GM12878 (cell line): ENCODE measurements around the gene WDR43. TPM values are rescaled to one million over a fixed set of nuclear protein-coding genes. Genes with fewer than 3 reads are reported as not detected.

Experiments
- ATAC-seq: fragments of 200-7000 bp; cut with Tn5 transposase; 3 replicates; pipeline ENCODE4 v1.9.1; 2020; ENCODE audit warnings: mild to moderate bottlenecking, moderate library complexity
- BruUV-seq: library from RNA; stranded (reverse); fragments of 400-500 nt; replicated peaks from 2 replicates; lab custom pipeline; 2021; lab: Mats Ljungman, UMichigan
- CTCF ChIA-PET: fragments of 300-600 bp; sonication (Branson Sonifier 250); formaldehyde crosslinking; extraction: SDS; loops from one replicate; lab custom pipeline; 2021; ENCODE audit warnings: inconsistent platforms; lab: Yijun Ruan, JAX
- POLR2A ChIA-PET: fragments of 350-600 bp; formaldehyde crosslinking; extraction: SDS; loops from one replicate; lab custom pipeline; 2021; ENCODE audit warnings: inconsistent platforms; lab: Charles Lee
- RAD21 ChIA-PET: fragments of 300-600 bp; sonication (Branson Sonifier 250); formaldehyde crosslinking; loops from one replicate; lab custom pipeline; 2023; ENCODE audit warnings: antibody characterized with exemption; ENCODE audit not compliant: unreplicated experiment; lab: Charles Lee
- SMC1A ChIA-PET: fragments of 300-600 bp; sonication (Branson Sonifier 250); formaldehyde crosslinking; loops from one replicate; lab custom pipeline; 2023; ENCODE audit not compliant: unreplicated experiment, uncharacterized antibody; lab: Charles Lee
- DNase-seq: peaks from one replicate; pipeline ENCODE4 v3.0.0-alpha.2; 2011; ENCODE audit warnings: low read depth, low spot score
- FAIRE-seq: peaks from 3 replicates; lab custom pipeline; 2011; peaks lifted over from hg19 to GRCh38; lab: Jason Lieb, UNC
- H2AFZ ChIP-seq: 2 replicates; pipeline ENCODE4 v1.6.0; 2011; ENCODE audit warnings: low read depth, low read length, control low read depth; ENCODE audit not compliant: control insufficient read depth
- H3K27ac ChIP-seq: 2 replicates; pipeline ENCODE4 v1.5.1; 2011; ENCODE audit warnings: control low read depth; ENCODE audit not compliant: control insufficient read depth, insufficient read depth
- H3K27me3 ChIP-seq, 2 experiments: replicated peaks in 1 of 2; 2 replicates each; pipeline versions ENCODE4 v1.6.0 to v1.6.1; 2011; ENCODE audit warnings: low read length in 1 of 2; ENCODE audit not compliant: control insufficient read depth in 2 of 2, insufficient read depth in 2 of 2
- H3K36me3 ChIP-seq, 2 experiments: 2 replicates each; pipeline ENCODE4 v1.5.1; 2011; ENCODE audit warnings: low read length in 1 of 2; ENCODE audit not compliant: control insufficient read depth in 2 of 2, insufficient read depth in 2 of 2
- H3K4me1 ChIP-seq: 2 replicates; pipeline ENCODE4 v1.6.1; 2011; ENCODE audit warnings: mild to moderate bottlenecking, low read length, moderate library complexity, mixed read lengths; ENCODE audit not compliant: control insufficient read depth, insufficient read depth
- H3K4me2 ChIP-seq: 2 replicates; pipeline ENCODE4 v1.6.0; 2011; ENCODE audit warnings: control low read depth; ENCODE audit not compliant: control insufficient read depth, insufficient read depth
- H3K4me3 ChIP-seq: fragments of 200-600 bp; sonication (generic); 2 replicates; pipeline ENCODE4 v1.5.1; 2016
- H3K79me2 ChIP-seq: 2 replicates; pipeline ENCODE4 v1.6.0; 2011; ENCODE audit warnings: low read length; ENCODE audit not compliant: control insufficient read depth, insufficient read depth
- H3K9ac ChIP-seq: 2 replicates; pipeline ENCODE4 v1.8.0; 2011; ENCODE audit warnings: low read length, control low read depth, mixed read lengths; ENCODE audit not compliant: control insufficient read depth, insufficient read depth
- H3K9me3 ChIP-seq: replicated peaks from 3 replicates; pipeline ENCODE4 v1.5.1; 2011; ENCODE audit warnings: mild to moderate bottlenecking, low read length; ENCODE audit not compliant: control insufficient read depth, insufficient read depth
- H4K20me1 ChIP-seq: 2 replicates; pipeline ENCODE4 v1.6.0; 2011; ENCODE audit not compliant: control insufficient read depth, insufficient read depth
- CBX3 ChIP-seq: fragments of 200-600 bp; sonication (generic); IDR thresholded peaks from 2 replicates; pipeline ENCODE4 v1.6.1; 2016; ENCODE audit warnings: low read depth, borderline replicate concordance
- WGBS: methylation state at CpG from one replicate; pipeline ENCODE4 v1.1.6; 2016; ENCODE audit warnings: low lambda C conversion rate; ENCODE audit not compliant: insufficient replicate concordance, insufficient coverage; ENCODE audit errors: missing lambda C conversion rate; 5-methylcytosine and 5-hydroxymethylcytosine counted together
- in situ Hi-C: fragments of 300-500 bp; cut with MboI; formaldehyde crosslinking; loops from 9 replicates; pipeline ENCODE4 v1.14.3; 2018; ENCODE audit warnings: mixed read lengths
- intact Hi-C: fragments of 100-400 bp; cut with micrococcal nuclease; formaldehyde crosslinking; loops from one replicate; pipeline ENCODE4 v1.14.2; 2022; ENCODE audit not compliant: unreplicated experiment
- polyA plus RNA-seq, 11 experiments: library from polyadenylated mRNA; depleted of rRNA in 4 of 11; unstranded in 6 of 11; stranded (reverse) in 5 of 11; fragments of >200 nt; fragmentation: Nextera tagmentation in 4 of 11; fragmentation: Illumina TruSeq in 1 of 11; extraction: Ambion mirVana in 4 of 11; extraction: Trizol in 1 of 11; gene quantifications; 1 replicate in 1 of 11; 2 replicates in 10 of 11; pipeline versions ENCODE4 v1.2.1 to v1.2.3, GENCODE V29; 2011 to 2016; ENCODE audit warnings: inconsistent platforms in 2 of 11, missing spikeins in 2 of 11, low read depth in 1 of 11
- total RNA-seq, 4 experiments: library from RNA; depleted of rRNA in 3 of 4; stranded (reverse); fragments of >200 nt in 3 of 4; fragmentation: Illumina TruSeq in 1 of 4; extraction: Trizol in 1 of 4; gene quantifications; 2 replicates each; pipeline versions ENCODE4 v1.2.1 to v1.2.3, GENCODE V29; 2013 to 2021
- TF ChIP-seq, protein P1 (sequence below): IDR thresholded peaks from 2 replicates; pipeline ENCODE4 v1.6.1; 2011; ENCODE audit warnings: mild to moderate bottlenecking, low read depth, low read length, moderate library complexity; ENCODE audit not compliant: insufficient replicate concordance
- TF ChIP-seq, protein P2 (sequence below), 3 experiments: IDR thresholded peaks in 2 of 3; conservative IDR thresholded peaks in 1 of 3; 2 replicates each; pipeline ENCODE4 v1.5.1; 2011; ENCODE audit warnings: low read depth in 3 of 3, low read length in 3 of 3, mild to moderate bottlenecking in 3 of 3, control low read depth in 2 of 3, moderate library complexity in 2 of 3, inconsistent platforms in 1 of 3, mixed read lengths in 1 of 3; ENCODE audit not compliant: control insufficient read depth in 2 of 3, insufficient read depth in 1 of 3; ENCODE audit errors: extremely low read depth in 1 of 3

The WDR43 gene
- total and polyA plus RNA-seq, 10 of the 15 experiments (the other 5 are each of a cell fraction or from before 2014, with no cell fraction given): 39.3 to 153 (median 81.9) TPM

DNA sequence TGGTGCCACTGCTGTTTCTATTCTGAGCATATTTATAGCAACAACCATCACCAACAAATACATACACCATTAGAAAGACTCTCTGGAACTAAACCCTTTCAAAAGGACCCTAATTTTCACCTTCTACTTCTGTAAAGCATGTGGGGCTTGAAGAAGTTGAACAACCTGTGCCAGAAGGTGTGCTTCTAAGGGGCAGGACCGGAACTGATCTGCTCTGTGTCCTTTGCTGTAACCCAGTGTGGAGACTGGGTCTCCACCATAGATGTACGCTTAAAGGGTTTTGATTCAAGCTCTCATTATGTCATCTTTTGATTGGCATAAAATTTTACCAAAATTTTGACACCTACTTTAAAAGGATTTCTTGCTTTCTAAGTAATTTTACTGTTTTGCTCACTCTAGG is 40.3 kb downstream of the WDR43 start:
- ChIA-PET CTCF (no interaction called here), POLR2A (no interaction called here)

More for the DNA sequence above, 40.3 kb downstream of the WDR43 start:
- H3K79me2 ChIP-seq: no peaks in the 10 kb centered on the region; the same call in 1 of the 2 replicates
- 98% methylated on average over 2 of the region's 2 CpGs for WGBS
- FAIRE-seq (no peak), ATAC-seq (no peak), DNase-seq (no peak)
- in situ Hi-C loops: no loop called here
- H2AFZ ChIP-seq: no peak overlapping the region
- no TSS peak for BruUV-seq
- no peak overlapping the region for H3K4me3 ChIP-seq
- peaks cover 13 to 19% of the 10 kb centered on the region in 2 experiments for H3K36me3 ChIP-seq
- ChIA-PET SMC1A (no interaction called here), RAD21 (interaction anchor here (0.6 kb wide), 1 partner anchor 367 kb away, joined by 3 read pairs; no protein-coding TSS in a partner anchor)
- no peaks in the 10 kb centered on the region for H3K4me1 ChIP-seq
- TF ChIP-seq, protein P1, sequence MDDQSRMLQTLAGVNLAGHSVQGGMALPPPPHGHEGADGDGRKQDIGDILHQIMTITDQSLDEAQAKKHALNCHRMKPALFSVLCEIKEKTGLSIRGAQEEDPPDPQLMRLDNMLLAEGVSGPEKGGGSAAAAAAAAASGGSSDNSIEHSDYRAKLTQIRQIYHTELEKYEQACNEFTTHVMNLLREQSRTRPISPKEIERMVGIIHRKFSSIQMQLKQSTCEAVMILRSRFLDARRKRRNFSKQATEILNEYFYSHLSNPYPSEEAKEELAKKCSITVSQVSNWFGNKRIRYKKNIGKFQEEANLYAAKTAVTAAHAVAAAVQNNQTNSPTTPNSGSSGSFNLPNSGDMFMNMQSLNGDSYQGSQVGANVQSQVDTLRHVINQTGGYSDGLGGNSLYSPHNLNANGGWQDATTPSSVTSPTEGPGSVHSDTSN: no peak
- no peak for TF ChIP-seq CBX3
- TF ChIP-seq, protein P2, sequence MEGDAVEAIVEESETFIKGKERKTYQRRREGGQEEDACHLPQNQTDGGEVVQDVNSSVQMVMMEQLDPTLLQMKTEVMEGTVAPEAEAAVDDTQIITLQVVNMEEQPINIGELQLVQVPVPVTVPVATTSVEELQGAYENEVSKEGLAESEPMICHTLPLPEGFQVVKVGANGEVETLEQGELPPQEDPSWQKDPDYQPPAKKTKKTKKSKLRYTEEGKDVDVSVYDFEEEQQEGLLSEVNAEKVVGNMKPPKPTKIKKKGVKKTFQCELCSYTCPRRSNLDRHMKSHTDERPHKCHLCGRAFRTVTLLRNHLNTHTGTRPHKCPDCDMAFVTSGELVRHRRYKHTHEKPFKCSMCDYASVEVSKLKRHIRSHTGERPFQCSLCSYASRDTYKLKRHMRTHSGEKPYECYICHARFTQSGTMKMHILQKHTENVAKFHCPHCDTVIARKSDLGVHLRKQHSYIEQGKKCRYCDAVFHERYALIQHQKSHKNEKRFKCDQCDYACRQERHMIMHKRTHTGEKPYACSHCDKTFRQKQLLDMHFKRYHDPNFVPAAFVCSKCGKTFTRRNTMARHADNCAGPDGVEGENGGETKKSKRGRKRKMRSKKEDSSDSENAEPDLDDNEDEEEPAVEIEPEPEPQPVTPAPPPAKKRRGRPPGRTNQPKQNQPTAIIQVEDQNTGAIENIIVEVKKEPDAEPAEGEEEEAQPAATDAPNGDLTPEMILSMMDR (IDR thresholded peaks at IDR 0.05 in 2 of 3, conservative IDR thresholded peaks at IDR 0.05 in 1 of 3; ENCODE audit: control insufficient read depth in 2 of 3, extremely low read depth in 1 of 3, insufficient read depth in 1 of 3, low read depth in 3 of 3, low read length in 3 of 3): no peak
- H3K9ac ChIP-seq: no peak overlapping the region
- H3K9me3 ChIP-seq: no peaks in the 10 kb centered on the region
- H3K4me2 ChIP-seq: no peak overlapping the region
- no peaks in the 10 kb centered on the region; the same call in 1 of the 2 replicates for H4K20me1 ChIP-seq
- H3K27me3 ChIP-seq: no peaks in the 10 kb centered on the region
- no peak overlapping the region for H3K27ac ChIP-seq
- intact Hi-C loops: no loop called here
